ENCODE data around the gene HMX1.

DNA sequence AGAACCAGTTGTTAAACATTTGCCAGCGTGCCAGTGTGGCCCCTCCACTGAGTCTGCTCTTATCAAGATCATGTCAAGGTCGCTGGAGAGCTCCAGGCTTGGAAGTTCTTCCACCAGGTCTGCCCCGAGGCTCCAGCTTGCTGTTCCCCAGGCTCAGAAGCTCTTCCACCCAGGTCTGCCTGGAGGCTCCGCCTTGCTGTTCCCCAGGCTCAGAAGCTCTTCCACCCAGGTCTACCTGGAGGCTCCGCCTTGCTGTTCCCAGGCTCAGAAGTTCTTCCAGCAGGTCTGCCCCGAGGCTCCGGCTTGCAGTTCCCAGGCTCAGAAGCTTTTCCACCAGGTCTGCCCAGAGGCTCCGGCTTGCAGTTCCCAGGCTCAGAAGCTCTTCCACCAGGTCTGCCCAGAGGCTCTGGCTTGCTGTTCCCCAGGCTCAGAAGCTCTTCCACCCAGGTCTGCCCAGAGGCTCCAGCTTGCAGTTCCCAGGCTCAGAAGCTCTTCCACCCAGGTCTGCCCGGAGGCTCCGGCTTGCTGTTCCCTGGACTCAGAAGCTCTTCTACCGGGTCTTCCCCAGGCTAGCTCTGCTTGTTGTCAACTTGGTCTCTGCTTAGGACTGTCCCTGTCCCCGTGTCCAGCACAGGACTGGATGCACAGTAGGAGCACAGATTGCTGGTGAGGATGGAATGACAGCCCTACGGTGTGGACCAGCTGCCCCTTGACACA is 54.4 kb downstream of the HMX1 start:
- TF ChIP-seq, protein P1, sequence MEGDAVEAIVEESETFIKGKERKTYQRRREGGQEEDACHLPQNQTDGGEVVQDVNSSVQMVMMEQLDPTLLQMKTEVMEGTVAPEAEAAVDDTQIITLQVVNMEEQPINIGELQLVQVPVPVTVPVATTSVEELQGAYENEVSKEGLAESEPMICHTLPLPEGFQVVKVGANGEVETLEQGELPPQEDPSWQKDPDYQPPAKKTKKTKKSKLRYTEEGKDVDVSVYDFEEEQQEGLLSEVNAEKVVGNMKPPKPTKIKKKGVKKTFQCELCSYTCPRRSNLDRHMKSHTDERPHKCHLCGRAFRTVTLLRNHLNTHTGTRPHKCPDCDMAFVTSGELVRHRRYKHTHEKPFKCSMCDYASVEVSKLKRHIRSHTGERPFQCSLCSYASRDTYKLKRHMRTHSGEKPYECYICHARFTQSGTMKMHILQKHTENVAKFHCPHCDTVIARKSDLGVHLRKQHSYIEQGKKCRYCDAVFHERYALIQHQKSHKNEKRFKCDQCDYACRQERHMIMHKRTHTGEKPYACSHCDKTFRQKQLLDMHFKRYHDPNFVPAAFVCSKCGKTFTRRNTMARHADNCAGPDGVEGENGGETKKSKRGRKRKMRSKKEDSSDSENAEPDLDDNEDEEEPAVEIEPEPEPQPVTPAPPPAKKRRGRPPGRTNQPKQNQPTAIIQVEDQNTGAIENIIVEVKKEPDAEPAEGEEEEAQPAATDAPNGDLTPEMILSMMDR (IDR thresholded peaks at IDR 0.05), result no peak
- TF ChIP-seq POLR2A (IDR thresholded peaks at IDR 0.05), result no peak

Measured in thyroid gland (tissue), 4 donors.